Skeletal muscle cell (primary cell): Measurements from ENCODE around the gene EPHA8.

Source experiments
- DNase-seq: peaks from one replicate; pipeline ENCODE4 v3.0.0-alpha.2; 2010; ENCODE audit warnings: low read depth
- H3K4me3 ChIP-seq: 2 replicates; pipeline ENCODE4 v1.5.1; 2011; ENCODE audit warnings: low read depth, mild to moderate bottlenecking, control low read depth, low read length, moderate library complexity

EPHA8 gene

GRCh38 chr1:22534951-22535350 is 28.3 kb upstream of the EPHA8 start:
- no peak for DNase-seq

GRCh38 chr1:22535399-22535798 is 27.9 kb upstream of the EPHA8 start:
- no peak for DNase-seq
- no peak overlapping the region for H3K4me3 ChIP-seq

More at GRCh38 chr1:22534951-22535350, 28.3 kb upstream of the EPHA8 start:
- H3K4me3 ChIP-seq: no peak overlapping the region

GRCh38 chr1:22536506-22536905 is 26.8 kb upstream of the EPHA8 start:
- peak; percentile 4 for DNase-seq

GRCh38 chr1:22537441-22538139 is 25.7 kb upstream of the EPHA8 start:
- no peak for DNase-seq
- H3K4me3 ChIP-seq: no peak overlapping the region

More at GRCh38 chr1:22536506-22536905, 26.8 kb upstream of the EPHA8 start:
- no peak overlapping the region for H3K4me3 ChIP-seq

GRCh38 chr1:22539510-22540118 is 23.7 kb upstream of the EPHA8 start:
- DNase-seq: no peak
- no peak overlapping the region for H3K4me3 ChIP-seq

- no peak overlapping the region for H3K4me3 ChIP-seq
- no peak for DNase-seq
These were observed 23.0 kb upstream of the EPHA8 start for GRCh38 chr1:22540337-22540736.

GRCh38 chr1:22542886-22543285 is 20.4 kb upstream of the EPHA8 start:
- H3K4me3 ChIP-seq: no peak overlapping the region
- DNase-seq: no peak

- no peak for DNase-seq
- no peak overlapping the region for H3K4me3 ChIP-seq
These were observed 19.6 kb upstream of the EPHA8 start for GRCh38 chr1:22543679-22544078.

- DNase-seq: no peak
These were observed 18.7 kb upstream of the EPHA8 start for GRCh38 chr1:22544606-22545005.

GRCh38 chr1:22545141-22545540 is 18.1 kb upstream of the EPHA8 start:
- no peak for DNase-seq
- no peak overlapping the region for H3K4me3 ChIP-seq

More at GRCh38 chr1:22544606-22545005, 18.7 kb upstream of the EPHA8 start:
- no peak overlapping the region for H3K4me3 ChIP-seq

GRCh38 chr1:22547186-22547817 is 16.0 kb upstream of the EPHA8 start:
- H3K4me3 ChIP-seq: no peak overlapping the region
- no peak for DNase-seq

GRCh38 chr1:22547818-22548462 is 15.3 kb upstream of the EPHA8 start:
- H3K4me3 ChIP-seq: no peak overlapping the region

GRCh38 chr1:22550021-22550420 is 13.3 kb upstream of the EPHA8 start:
- H3K4me3 ChIP-seq: no peak overlapping the region
- DNase-seq: no peak

More at GRCh38 chr1:22547818-22548462, 15.3 kb upstream of the EPHA8 start:
- no peak for DNase-seq

- no peak for DNase-seq
- H3K4me3 ChIP-seq: no peak overlapping the region
These were observed 11.7 kb upstream of the EPHA8 start for GRCh38 chr1:22551591-22551990.

- DNase-seq: no peak
- H3K4me3 ChIP-seq: no peak overlapping the region
These were observed 11.3 kb upstream of the EPHA8 start for GRCh38 chr1:22552021-22552420.

GRCh38 chr1:22553104-22553880 is 10.0 kb upstream of the EPHA8 start:
- DNase-seq: no peak
- no peak overlapping the region for H3K4me3 ChIP-seq

- no peak overlapping the region for H3K4me3 ChIP-seq
- no peak for DNase-seq
These were observed 9.2 kb upstream of the EPHA8 start for GRCh38 chr1:22553991-22554522.

GRCh38 chr1:22555371-22555656 is 8.0 kb upstream of the EPHA8 start:
- no peak for DNase-seq
- H3K4me3 ChIP-seq: no peak overlapping the region

GRCh38 chr1:22556391-22557104 is 6.7 kb upstream of the EPHA8 start:
- no peak overlapping the region for H3K4me3 ChIP-seq
- no peak for DNase-seq
